ENCODE data around the gene TCF4.
A peak's percentile ranks its signal among the peaks of the same experiment; 100 is the strongest.

The TCF4 gene

GRCh38 chr18:55280503-55280902 is 307.5 kb downstream of the TCF4 start:
- no peak for DNase-seq

- DNase-seq, result peak; percentile 97
Observed at GRCh38 chr18:55275039-55275901, 312.7 kb downstream of the TCF4 start.

GRCh38 chr18:55272510-55273243 is 315.3 kb downstream of the TCF4 start:
- peak; percentile 81 for DNase-seq

- no peak for DNase-seq
Observed at GRCh38 chr18:55269622-55270021, 318.4 kb downstream of the TCF4 start.

- DNase-seq, result no peak
Observed at GRCh38 chr18:55268628-55269275, 319.2 kb downstream of the TCF4 start.

GRCh38 chr18:55268151-55268601 is 319.8 kb downstream of the TCF4 start:
- DNase-seq, result no peak

- DNase-seq, result no peak
Observed at GRCh38 chr18:55266981-55267380, 321.0 kb downstream of the TCF4 start.

- DNase-seq, result peak; percentile 69
Observed at GRCh38 chr18:55265984-55266383, 322.0 kb downstream of the TCF4 start.

GRCh38 chr18:55265130-55265675 is 322.8 kb downstream of the TCF4 start:
- no peak for DNase-seq

- no peak for DNase-seq
Observed at GRCh38 chr18:55264108-55264507, 323.9 kb downstream of the TCF4 start.

- no peak for DNase-seq
Observed at GRCh38 chr18:55262021-55262560, 325.9 kb downstream of the TCF4 start.

GRCh38 chr18:55261253-55261652 is 326.7 kb downstream of the TCF4 start:
- no peak for DNase-seq

- no peak for DNase-seq
Observed at GRCh38 chr18:55258088-55258487, 329.9 kb downstream of the TCF4 start.

GRCh38 chr18:55256929-55257289 is 331.1 kb downstream of the TCF4 start:
- no peak for DNase-seq

- peak; percentile 47 for DNase-seq
Observed at GRCh38 chr18:55256226-55256928, 331.6 kb downstream of the TCF4 start.

- no peak for DNase-seq
Observed at GRCh38 chr18:55253814-55254213, 334.2 kb downstream of the TCF4 start.

- DNase-seq, result no peak
Observed at GRCh38 chr18:55252901-55253300, 335.1 kb downstream of the TCF4 start.

- DNase-seq, result peak; percentile 41
Observed at GRCh38 chr18:55252053-55252675, 335.8 kb downstream of the TCF4 start.

GRCh38 chr18:55251254-55251971 is 336.6 kb downstream of the TCF4 start:
- DNase-seq, result peak; percentile 67

- peak; percentile 86 for DNase-seq
Observed at GRCh38 chr18:55250768-55251173, 337.2 kb downstream of the TCF4 start.

GRCh38 chr18:55249550-55249949 is 338.4 kb downstream of the TCF4 start:
- DNase-seq, result no peak

Measured in EL (cell line).